C4-2B (cell line): ENCODE data around the gene KCTD8.

Experiments
- CTCF ChIP-seq: fragments of 450-650 bp; conservative IDR thresholded peaks from 2 replicates; pipeline ENCODE4 v1.5.1; 2017; ENCODE audit warnings: mild to moderate bottlenecking
- ZFX ChIP-seq: fragments of 450-650 bp; IDR thresholded peaks from 2 replicates; pipeline ENCODE4 v1.6.1; 2017

DNA sequence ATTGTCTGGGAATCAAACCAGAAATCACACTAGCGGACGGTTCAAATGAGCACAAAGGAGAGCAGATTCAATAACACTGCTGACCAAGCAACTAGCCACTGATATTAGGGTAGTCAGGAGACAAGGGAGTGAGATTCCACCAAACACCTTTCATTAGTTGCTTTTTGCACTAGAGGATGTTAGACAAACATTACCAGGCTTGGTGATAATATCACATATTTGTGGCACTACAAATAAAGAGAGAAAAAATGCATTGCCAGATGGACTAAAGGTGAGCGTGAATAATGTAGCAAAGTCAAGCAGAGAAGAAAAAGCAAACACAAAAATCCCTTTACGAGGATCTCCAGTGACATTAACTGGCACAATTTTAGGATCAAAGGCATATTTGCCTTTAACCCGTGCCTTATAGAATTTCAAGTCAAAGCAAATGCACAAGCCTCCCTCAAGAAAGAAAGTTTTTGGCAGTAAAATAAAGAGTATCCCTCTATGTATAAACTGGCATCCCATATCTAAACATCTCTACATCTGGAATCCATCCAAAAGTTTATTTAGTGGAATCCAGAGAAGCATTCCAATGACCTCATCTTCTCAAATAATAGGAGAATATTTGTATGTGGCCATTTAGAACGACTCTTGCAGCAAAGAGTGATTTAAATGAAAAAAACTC lies 290.9 kb downstream of the KCTD8 start:
- TF ChIP-seq CTCF: no peak
- TF ChIP-seq ZFX: no peak
